CD4-positive, alpha-beta T cell treated with Interleukin-15 for 4 hours (primary cell): ENCODE data around the gene C18orf54.
"Not testable (repeated sequence)": the region's sequence is repeated elsewhere in the genome, so short reads cannot be mapped to it uniquely, and the experiment has no call there.

Experiments
- DNase-seq: peaks from one replicate; pipeline ENCODE4 v3.0.0-alpha.2; 2020; ENCODE audit warnings: low spot score

Gene C18orf54

DNA sequence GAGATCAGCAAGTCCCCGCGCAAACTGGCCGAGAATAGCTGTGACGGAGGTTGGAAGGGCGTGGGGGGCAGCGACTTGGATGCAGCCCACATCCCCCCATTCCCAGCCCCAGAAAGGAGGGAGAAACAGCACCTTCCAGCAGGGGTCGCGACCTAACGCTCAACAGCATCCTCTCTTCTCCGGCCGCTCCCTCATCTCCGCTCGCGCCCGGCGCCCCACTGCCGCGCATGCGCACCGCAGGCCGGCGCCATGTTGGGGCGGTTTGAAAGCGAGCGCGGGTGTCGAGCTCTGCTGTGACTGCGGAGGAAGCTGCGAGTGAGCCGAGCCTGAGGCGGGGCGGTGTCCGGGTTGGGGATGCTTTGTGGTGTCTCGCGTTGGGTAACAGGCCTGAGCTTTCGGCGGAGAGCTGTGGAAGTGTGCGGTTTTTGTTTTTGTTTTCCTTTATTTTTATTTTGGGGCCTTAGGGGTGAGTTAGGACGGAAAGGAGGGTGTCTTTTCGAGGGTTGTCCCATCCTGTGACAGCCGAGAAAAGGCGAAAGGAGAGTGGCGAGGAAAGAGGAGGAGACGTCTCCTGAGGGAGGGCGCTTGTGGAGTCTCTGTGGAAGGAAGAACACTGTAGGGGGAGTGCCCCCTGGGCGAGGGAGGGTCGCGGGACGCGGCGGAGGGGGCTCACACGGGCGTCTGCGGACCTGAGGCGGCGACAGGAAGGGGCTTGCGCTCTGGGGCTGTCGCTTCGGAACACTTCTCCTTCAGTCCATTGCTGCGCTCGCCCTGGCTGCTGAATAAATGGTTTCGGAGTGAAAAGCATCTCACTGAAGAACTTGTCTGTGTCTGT, at the start of gene C18orf54, which contains the start of gene STARD6:
Gene C18orf54, plus strand, starts transcription at position 247 of the 835 bp plus-strand sequence. CDS start 2,667 bp downstream, outside the sequence.
Gene STARD6, minus strand, starts transcription at position 199 of the 835 bp plus-strand sequence. CDS start 3,285 bp downstream, outside the sequence.
- DNase-seq, result peak; percentile 91

DNA sequence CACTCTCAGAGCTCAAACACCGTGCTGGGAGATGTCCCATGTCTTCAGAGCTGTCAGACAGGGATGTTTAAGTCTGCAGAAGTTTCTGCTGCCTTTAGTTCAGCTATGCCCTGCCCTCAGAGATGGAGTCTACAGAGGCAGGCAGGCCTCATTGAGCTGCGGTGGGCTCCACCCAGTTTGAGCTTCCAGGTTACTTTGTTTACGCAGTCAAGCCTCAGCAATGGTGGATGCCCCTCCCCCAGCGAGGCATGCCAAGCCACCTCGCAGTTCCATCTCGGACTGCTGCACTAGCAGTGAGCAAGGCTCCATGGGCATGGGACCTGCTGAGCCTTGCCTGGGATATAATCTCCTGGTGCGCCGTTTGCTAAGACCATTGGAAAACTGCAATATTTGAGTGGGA, 48.1 kb upstream of the C18orf54 start:
- DNase-seq, result not testable (repeated sequence)

DNA sequence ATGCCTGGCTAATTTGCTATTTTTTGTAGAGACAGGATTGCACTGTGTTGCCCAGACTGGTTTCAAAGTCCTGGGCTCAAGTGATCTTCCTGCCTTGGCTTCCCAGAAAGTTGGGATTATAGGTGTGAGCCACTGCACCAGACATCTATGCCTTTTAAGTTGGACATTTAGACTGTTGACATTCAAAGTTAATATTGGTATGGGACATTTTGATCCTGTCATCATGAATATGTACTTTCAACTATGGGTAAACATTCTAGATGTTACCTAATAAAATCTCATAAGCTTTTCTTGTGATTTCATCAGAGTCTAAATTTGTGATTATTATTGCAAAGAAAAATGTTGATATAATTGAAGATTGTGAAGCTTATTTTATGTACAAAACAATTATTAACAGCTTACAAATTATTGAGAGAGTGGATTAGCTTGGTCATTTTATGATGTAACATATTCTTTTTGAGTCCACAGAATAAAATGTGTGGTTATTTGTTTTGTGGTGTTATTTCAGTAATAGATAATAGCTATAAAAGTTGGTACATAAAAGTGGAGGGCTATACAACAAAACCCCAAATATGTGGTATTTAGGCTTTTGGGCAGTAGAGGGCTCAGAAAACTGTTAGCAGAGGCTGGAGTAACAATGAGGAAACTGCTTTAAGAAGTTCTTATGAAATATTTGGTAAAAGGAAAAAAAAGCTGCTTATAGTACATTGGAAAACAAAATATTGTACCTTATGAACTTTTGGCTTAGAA, 41.5 kb upstream of the C18orf54 start:
- no peak for DNase-seq

DNA sequence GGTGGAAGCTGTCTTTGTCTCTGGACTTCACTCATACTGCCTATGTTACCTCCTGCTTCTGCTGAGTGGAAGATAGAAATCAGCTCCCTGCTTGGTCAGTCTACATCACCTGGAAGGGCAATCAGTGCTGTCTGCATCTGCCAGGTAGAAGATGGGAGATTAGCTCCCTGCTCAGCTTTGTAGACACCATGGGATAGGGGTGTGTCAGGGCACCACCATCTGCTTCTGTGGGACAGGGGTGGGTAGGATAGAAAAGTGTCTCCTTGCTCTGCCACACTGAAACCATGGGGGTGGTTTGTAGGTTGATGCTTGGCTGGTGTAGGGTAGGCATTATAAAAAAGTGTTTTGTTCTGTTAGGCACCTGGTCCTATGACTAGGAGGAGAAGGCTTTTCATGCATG, 34.1 kb upstream of the C18orf54 start:
- DNase-seq, result no peak

DNA sequence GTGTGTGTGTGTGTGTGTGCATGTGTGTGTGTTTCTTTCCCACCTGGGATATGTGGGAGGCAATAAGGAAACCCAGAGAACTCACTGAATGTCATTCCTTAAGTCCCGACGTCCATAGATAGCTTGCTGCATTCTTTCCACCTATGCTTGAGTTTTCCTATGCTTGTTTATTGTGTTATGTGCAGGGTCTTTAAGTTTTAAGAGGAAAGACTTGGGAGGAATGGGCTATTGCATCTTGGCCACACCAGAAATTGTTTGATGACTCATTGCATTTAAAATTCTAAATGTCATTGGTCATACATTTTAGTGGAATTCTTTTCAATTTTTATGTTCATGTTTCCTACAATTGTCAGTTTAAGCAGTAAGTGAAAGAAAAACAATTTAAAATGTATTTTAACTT, 33.7 kb upstream of the C18orf54 start:
- DNase-seq, result no peak

DNA sequence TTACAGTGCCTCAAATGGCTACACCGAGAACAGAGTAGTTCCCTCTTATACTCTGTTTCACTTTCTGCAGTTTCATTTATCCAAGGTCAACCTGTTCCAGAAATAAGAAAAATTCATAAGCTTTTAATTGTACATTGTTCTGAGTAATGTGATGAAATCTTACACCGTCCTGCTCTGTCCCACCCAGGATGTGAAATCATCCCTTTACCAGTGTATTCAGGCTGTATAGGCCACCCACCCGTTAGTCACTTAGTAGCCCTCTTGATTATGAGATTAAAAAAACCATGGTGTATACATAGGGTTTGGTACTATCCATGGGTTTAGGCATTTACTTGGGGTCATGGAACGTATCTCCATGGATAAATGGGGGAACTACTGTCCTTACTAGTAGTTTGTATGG, 29.9 kb upstream of the C18orf54 start:
- no peak for DNase-seq

DNA sequence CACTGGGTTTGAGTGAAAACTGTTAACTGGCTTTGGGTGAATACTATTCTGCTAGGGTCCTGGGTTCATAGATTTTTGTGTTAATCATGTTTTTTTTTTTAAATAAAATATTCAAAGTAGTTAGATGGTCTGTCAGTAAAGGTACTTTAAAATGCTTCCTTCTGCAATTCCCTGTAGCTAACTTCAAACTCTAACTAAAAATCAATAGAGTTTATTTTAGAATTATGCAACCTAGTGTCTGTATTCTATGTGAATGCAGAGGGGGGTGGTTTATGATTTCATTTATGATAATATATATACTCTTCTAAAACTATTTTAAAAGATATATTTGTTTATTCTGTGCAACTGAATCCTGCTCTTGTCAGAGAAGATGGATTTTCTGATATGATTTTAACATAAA, 27.9 kb upstream of the C18orf54 start:
- DNase-seq, result no peak

DNA sequence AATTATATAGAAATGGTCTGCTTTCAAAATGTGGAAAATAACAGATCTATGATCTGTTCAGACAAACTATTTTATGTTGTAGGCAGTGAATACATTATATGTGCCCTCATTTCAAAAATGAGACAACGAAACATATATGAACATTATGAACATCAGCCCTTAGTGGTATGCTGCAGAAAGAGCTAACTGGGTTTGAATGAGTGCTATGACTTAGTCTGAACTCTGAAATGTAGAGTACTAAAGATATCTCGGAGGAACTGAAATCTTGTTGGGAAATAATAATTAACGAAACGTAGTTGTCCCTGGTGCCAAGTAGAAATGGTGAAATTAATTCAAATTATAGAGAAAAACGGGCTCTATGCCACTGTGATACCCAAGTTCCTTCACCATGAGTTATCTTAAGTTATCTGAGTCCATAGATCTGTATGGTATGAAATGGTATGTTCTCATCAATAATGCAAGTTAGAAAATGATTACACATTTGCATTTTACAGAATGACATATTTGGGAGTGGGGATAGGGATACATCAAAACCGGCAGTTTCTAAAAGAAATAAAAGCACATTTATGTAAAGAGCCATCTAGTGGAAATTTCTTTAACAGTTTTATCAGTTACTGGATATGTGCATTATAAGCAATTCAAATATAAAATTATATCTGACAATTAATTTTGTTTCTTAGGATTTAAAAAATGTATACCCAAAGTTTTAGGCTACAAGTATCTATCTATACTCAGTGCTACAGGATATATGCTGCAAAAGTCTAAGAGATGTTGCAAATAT, 26.7 kb upstream of the C18orf54 start:
- no peak for DNase-seq

DNA sequence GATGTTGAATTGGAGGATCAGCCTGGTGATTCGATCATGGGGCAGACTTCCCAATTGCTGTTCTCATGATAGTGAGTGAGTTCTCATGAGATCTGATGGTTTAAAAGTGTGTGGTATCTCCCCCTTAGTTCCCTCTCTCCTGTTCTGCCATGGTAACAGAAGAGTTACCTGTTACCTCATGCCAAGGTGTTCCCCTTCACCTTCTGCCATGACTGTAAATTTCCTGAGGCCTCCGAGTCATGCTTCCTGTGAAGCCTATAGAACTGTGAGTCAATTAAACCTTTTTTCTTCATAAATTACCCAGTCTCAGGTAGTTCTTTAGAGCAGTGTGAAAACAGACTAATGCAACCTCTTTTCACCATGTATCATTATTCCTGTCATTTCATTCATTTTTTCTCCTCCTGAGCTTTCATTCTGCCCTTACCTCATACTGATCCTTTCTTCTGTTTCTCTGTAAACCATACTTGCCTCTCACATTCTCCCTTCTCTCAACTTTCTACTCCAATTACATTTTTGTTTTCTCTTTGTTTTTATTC, 22.0 kb upstream of the C18orf54 start:
- DNase-seq, result no peak

DNA sequence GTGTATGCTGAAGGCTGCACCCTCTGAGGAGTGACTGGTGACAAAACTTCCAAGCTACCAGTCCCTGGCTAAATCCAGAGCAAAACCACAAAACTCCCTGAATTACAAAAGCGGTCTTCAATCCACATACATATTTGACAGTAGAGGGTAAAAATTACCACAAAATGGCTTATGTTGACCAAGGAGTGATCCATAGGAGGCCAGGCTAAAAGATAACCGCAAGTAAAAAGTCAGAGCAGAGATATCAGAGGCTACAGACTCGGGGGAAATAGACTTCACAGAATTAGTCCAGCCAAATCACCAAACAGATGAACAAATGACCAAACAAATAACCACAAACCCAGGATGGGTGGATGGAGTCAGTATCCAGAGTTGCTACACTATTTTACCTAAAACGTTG, 19.5 kb upstream of the C18orf54 start:
- no peak for DNase-seq

DNA sequence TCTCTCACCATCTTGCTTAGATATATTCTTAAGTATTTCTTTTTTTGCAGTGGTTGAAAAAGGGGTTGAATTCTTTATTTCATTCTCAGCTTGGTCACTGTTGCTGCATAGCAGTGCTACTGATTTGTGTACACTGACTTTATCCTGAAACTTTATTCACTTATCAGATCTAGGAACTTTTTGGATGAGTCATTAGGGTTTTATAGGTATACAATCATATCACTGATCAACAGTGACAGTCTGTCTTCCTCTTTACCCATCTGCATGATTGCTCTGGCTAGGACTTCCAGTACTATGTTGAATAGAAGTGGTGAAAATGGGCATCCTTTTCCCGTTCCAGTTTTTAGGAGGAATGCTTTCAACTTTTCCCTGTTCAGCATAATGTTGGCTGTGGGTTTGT, 6.5 kb upstream of the C18orf54 start:
- DNase-seq, result no peak

DNA sequence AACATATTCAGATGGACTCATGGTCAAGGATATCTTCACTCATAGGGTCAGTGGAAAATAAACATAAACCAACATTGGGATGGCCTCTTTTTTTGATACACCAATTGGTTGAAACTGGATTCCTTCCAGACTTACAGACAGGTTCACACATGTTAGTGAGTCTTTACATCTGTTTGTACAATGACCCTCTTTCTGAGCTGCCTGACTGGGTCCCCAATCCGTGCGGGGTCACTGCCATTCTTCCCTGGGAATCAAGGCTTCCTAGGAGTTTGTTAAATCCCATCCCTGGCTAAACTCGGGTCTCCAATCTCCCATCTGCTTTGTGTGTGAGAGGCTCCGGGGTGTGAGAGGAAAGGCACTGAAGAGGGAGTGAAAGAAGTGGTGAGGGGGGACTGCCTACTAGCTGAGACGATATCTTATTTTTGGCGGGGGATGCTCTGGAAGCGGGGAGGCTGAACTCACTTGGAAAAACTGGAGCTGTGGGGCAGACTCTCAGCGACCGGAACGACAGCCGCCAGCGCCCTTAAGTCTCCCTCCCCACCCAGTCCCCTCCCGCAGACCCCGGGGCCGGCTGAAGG, 535 bp upstream of the C18orf54 start:
- no peak for DNase-seq

DNA sequence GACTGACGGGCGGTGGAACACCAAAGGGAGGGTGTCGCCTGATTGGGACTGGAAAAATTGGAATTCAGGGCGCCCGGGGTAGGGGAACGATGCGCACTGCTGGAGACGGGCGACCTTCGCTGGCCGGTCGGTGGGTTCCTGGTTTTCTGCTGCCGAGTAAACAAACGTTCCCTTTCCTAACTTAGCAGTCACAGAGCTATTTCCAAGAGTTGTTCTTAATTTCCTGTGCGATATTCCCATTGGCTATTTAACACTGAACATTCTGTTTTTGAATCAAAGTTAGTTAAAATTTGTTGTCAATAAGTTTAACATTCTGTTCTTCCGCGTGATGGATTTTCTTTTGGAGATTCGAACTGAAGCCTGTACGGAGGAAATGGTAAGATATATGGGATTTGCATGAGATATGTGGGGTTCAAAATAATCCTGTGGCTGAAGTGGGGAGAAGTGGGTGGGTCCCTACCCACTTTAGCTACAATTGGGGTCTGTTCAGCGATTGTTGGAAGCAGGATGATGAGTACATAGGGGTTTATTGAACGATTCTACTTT, 862 bp downstream of the C18orf54 start:
- no peak for DNase-seq

DNA sequence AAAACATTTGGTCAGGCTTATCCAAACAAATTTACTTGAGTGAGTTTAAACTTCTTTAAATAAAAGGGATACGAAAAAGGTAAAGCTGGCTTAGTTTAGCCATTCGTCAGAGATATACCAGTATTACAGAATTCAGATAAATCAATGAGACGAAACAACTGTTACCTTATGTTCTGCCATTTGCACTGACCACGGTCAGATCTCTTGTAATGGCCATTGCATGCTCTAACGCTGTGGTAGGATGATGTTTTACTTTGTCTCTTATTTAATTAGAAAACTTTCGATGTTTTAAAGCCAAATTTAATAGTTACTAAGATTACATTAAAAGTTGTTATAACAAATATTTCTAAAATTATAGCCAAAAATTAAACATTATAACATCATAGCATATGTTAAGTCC, 1.5 kb downstream of the C18orf54 start:
- no peak for DNase-seq

DNA sequence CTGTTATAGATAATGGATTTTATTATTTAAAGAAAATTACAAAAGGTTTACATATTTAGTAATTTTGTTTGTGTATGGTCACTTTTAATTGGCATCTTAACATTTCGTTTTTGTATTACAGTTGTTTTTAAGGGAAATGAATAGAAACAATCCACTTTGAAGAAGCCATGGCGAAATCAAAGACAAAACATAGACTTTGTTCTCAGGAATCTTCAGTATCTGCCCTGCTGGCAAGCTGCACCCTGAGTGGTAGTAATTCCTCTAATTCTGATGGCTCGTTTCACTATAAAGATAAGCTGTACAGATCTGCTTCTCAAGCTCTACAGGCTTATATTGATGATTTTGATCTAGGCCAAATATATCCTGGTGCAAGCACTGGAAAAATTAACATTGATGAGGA, 2.7 kb downstream of the C18orf54 start:
- no peak for DNase-seq

DNA sequence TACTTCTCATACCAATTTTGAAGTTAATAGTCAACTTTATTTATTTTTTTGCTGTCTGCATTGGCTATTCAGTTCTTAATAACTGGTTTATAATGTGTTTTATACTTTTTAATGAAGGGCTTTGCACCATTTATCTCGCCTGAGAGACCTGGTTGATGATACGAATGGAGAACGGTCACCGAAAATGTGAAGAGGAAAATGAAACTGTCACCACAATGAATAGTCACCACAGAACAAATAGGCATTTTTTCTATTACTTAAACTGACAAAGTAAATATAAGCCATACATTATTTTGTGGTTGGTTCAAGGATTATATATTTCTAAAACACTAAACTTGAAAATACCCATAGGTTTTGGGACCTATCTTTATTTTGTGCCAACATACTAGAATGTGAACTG, 20.4 kb downstream of the C18orf54 start:
- no peak for DNase-seq

DNA sequence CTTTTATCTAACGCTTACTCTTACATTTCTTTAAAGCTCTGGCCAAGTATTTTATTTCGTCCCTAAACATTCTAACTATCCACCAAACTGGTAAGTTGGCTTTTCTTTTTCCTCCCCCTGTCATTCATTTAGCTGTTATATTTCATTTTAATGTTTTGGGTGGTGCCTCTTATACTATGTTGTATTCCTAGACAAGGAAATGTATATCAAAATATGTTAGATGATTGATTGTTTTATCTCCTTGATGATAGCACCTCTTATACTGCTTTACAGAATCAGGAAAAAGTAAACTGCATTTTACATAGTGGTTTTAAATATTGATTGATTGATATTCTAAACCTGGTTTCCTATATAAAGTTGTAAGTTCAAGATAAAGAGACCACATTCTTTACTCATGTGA, 23.9 kb downstream of the C18orf54 start:
- DNase-seq, result no peak

DNA sequence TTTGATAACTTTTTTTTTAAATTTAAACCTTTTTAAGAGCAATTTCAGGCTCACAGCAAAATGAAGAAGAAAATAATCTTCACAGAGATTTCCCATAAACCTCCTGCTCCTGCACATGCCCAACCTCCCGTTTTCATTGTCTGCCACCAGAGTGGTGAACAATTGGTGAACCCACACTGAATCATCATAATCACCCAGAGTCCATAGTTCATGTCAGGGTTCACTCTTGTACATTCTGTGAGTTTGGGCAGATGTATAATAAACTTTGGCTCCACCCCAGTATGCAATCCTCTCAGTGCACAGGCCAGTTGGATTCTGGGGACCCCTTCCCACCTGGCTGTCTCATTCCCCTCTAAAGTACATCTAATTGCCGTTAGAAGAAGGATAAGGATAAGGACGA, 24.4 kb downstream of the C18orf54 start:
- no peak for DNase-seq

DNA sequence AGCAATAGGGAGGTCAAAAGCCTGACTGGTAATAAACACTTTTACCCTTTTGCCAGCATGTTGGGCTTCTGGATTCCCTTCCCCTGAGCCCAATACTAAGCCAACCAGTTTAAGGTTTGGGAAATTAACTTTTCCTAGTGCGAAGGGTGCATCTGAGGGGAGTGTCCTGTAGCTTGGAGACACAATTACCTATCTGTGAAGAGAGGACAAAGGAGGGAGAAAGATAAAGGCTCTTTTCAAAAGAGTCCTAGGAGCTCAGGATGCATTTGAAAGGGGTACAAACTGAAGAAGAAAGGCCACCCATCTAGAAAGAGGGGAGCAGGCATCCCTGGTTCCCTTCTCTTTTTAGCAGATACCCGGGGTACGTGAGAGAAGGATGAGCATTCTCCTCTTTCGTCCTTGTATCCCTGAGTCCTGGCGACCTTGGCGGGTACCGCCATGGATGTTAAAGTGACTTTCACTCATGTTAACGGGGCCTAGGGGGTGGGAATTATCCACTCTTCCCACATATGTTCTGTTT, 25.1 kb downstream of the C18orf54 start:
- no peak for DNase-seq

DNA sequence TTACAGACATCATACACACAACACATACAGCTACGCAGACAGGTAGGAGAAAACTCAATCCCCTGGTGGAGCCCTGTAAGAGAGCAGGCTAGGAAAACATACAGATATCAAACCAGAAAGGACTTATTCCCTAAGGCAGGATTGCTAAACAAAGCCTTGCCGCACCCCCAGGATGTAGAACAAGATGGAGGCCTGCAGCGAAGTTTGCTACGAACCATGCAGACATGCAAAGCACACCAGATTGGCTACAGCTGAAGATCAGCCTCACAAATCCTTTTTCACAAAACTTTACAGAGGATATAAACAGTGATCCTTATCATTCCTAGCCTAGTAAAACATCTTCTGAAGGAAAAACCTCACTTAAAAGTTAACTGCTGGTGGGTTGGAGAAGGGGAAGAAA, 28.3 kb downstream of the C18orf54 start:
- no peak for DNase-seq

DNA sequence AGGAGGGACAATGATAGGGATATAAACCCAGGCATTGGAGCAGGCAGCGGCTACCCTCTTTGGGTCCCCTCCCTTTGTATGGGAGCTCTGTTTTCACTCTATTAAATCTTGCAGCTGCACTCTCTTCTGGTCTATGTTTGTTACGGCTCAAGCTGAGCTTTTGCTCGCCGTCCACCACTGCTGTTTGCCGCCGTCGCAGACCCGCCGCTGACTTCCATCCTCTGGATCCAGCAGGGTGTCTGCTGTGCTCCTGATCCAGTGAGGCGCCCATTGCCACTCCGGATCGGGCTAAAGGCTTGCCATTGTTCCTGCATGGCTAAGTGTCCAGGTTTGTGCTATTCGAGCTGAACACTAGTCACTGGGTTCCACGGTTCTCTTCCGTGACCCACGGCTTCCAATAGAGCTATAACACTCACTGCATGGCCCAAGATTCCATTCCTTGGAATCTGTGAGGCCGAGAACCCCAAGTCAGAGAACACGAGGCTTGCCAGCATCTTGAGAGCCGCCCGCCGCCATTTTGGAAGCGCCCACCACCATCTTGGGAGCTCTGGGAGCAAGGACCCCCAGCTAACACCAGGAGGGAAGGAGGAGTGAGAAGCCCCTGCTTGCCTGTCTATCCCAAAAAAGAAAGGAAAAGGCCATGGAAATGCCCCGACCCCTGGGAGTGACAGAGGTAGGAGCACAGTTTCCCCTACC, 29.2 kb downstream of the C18orf54 start:
- not testable (repeated sequence) for DNase-seq
